GM12801 (cell line): ENCODE data around the gene NEDD4L.

ENCODE experiments used
- TF ChIP-seq, protein P1 (sequence below): IDR thresholded peaks from one replicate; pipeline ENCODE4 v1.5.1; 2011; ENCODE audit warnings: control low read depth; ENCODE audit not compliant: insufficient read length; ENCODE audit errors: extremely low read depth

The NEDD4L gene

DNA sequence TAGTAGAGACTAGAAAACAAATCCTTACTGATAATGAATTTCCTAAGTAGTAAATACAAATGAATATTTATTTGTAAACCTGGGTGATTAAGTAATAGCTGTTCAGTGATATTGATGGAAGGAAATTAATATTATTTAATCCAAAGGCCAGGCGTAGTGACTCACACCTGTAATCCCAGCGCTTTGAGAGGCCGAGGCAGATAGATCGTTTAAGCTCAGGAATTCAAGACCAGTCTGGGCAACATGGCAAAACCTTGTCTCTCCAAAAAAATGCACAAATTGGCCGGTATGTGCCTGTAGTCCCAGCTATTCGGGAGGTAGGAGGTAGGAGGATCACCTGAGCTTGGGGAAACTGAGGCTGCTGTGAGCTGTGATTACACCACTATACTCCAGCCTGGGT is 228.2 kb downstream of the NEDD4L start:
- TF ChIP-seq, protein P1, sequence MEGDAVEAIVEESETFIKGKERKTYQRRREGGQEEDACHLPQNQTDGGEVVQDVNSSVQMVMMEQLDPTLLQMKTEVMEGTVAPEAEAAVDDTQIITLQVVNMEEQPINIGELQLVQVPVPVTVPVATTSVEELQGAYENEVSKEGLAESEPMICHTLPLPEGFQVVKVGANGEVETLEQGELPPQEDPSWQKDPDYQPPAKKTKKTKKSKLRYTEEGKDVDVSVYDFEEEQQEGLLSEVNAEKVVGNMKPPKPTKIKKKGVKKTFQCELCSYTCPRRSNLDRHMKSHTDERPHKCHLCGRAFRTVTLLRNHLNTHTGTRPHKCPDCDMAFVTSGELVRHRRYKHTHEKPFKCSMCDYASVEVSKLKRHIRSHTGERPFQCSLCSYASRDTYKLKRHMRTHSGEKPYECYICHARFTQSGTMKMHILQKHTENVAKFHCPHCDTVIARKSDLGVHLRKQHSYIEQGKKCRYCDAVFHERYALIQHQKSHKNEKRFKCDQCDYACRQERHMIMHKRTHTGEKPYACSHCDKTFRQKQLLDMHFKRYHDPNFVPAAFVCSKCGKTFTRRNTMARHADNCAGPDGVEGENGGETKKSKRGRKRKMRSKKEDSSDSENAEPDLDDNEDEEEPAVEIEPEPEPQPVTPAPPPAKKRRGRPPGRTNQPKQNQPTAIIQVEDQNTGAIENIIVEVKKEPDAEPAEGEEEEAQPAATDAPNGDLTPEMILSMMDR = no peak

DNA sequence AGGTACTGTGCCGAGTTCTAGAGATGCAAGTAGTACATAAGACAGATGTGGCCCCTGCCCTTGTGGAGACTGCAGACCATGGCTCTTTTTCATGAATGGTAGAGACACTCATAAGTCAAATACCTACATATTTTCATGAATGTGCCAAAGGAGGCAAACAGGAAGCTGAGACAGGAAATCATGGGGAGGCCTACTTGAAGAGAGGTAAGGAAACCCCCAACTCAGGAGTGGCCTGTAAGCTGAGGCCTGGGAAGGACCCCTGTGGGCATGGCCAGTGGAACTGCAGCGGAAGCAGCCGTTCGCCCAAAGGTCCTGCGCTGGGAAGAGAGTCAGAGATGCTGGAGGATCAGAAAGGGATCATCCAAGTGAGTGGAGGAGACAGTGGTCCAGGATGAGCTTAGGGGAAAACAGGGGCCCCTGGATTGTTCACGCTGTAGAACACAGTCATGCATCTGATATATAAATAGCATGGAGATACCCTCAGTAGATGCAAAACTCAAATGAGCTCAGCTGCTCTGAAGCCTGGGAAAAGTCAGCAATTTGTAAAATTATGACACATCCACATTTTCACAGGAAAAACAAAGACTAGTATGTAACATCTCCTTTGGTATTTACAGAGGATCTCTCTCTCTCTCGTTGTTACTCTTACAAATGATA is 228.9 kb downstream of the NEDD4L start:
- TF ChIP-seq, protein P1 = no peak

DNA sequence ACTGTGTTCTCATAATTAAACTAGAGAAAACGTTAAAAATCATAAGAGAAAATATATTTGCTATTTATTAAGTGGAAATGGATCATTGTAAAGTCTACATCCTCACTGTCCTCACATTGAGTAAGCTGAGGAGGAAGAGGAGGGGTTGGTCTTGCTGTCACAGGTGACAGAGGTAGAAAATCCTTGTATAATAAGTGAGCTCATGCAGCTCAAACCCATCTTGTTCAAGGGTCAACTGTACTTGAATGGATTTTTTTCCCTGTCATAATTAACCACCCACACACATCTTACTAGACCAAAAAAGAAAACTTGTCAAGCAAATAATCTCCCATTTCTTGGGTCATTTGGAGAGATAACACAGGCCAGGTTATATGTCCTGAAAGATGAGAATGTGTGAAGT is 231.2 kb downstream of the NEDD4L start:
- TF ChIP-seq, protein P1 = no peak

DNA sequence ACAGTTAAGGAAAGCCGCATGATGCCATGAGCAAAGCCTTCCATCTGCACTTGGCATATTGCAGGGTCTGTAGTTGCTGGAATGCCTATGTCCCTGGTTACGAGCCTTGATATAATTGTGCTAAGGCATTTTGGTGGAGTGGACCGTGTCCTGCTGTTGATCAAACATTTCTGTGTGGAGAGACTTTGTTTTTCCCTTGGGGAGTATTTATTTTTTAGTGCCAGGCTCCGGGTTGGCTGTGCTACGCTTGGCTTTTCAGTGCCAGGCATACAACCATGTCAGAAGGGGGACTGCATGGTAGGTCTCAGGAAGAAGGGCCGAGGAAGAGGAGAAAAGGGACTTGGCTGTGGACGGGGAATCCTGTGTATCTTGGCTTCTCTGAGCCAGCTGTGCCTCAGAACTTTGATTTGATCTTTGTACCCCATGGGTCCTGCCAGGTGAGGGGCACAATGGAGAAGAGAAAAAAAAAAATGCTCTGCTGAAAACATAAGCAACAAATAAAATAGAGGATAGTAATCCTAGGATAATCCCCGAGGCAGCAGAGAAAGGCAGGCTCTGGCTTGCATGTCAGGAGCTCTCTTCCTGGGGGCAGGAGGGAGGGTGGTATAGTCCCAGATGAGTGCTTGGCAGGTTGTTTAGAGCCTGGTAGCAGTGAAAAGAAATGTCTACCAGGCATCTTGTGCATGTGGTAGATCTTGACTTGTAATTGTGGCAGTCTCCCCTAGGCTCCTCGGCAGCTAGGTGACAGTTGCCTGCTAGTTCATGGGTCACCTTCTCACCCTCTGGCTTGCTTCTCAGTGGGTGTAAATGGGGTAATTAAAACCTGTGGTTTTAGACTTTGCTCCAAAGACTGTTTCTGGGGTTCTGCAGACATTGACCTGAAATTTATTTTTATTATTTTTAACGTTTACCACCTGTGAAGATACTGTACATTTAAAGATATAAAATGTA is 233.0 kb downstream of the NEDD4L start:
- TF ChIP-seq, protein P1 = no peak

DNA sequence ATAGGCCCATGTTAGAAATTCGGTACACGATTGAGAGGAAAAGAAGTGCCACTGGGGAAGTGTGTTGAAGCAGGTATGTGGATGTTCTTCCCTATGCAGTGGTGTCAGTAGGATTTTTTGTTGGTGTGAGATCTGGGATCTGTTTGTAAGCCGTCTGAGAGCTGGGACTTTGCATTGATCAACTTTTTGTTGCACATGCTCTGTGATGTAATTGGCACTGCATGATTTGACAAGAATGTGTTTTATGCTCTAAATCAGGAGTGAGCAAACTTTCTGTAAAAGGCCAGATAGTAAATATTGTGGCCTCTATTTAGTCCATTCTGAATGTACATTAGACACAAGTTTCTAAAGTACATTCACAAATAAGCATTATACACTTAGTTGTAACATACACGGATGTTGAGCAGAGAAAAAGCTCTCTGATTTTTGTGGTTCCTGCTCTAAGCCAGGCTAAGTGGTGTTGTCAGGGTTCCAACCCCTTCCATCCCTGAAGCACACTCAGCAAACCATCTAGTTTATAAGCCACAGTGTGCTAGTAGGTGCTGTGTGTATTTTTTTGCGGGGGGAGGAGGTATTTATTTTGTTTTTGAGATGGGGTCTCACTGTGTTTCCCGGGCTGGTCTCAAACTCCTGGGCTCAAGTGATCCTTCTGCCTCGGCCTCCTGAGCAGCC is 235.6 kb downstream of the NEDD4L start:
- TF ChIP-seq, protein P1 = no peak

DNA sequence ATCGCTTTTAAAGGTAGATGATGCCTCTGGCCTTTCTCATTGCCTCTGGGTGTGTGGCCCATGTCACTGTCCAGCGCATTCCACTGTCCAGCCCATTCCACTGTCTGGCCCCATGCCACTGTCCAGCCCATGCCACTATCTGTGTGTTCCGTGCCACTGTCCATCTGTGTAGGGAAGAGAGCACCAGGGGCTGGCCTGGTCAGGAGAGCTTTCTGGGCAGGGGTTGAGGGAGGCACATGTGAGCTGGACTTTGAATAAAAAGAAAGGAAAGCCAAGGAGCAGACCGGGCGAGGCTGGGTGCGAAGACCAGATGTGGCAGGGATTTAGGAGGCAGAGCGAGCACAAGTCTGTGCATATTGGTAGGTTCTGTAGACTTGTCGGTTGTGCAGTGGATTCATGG is 236.2 kb downstream of the NEDD4L start:
- TF ChIP-seq, protein P1 = no peak
